Transverse colon (tissue), 4 donors: ENCODE data around the gene LRRC45. TPM values are rescaled to one million over a fixed set of nuclear protein-coding genes. Genes with fewer than 3 reads are reported as not detected.

Source experiments
- DNase-seq: peaks from one replicate; pipeline ENCODE4 v3.0.0-alpha.2; 2019
- H3K27ac ChIP-seq, 4 donors: fragments of 200-600 bp; sonication (generic); 2 replicates each; pipeline ENCODE4 v1.5.1; 2016 to 2018; ENCODE audit warnings: inconsistent platforms in 4 of 4
- H3K27me3 ChIP-seq: fragments of 200-600 bp; sonication (generic); 2 replicates; pipeline ENCODE4 v1.5.1; 2017; ENCODE audit warnings: inconsistent platforms
- H3K36me3 ChIP-seq, 4 donors: fragments of 200-600 bp; sonication (generic); 2 replicates each; pipeline ENCODE4 v1.5.1; 2017 to 2019; ENCODE audit warnings: inconsistent platforms in 4 of 4
- H3K4me1 ChIP-seq, 4 donors: fragments of 200-600 bp; sonication (generic); 2 replicates each; pipeline ENCODE4 v1.5.1; 2017 to 2020; ENCODE audit warnings: inconsistent platforms in 4 of 4
- H3K4me3 ChIP-seq, 4 donors: fragments of 200-600 bp; sonication (generic); 1 replicate in 1 of 4; 2 replicates in 3 of 4; pipeline versions ENCODE4 v1.5.1 to v1.6.1; 2017 to 2019; ENCODE audit warnings: inconsistent platforms in 4 of 4
- H3K9me3 ChIP-seq, 2 donors: fragments of 200-600 bp; sonication (generic); 2 replicates each; pipeline ENCODE4 v1.5.1; 2017 to 2019; ENCODE audit warnings: inconsistent platforms in 2 of 2
- CTCF ChIP-seq, 5 experiments: fragments of 200-600 bp in 3 of 5; fragments of 450-650 bp in 2 of 5; sonication (generic) in 3 of 5; IDR thresholded peaks; 1 replicate in 2 of 5; 2 replicates in 3 of 5; pipeline ENCODE4 v1.5.1; 2016 to 2017; ENCODE audit warnings: antibody characterized with exemption in 5 of 5, inconsistent platforms in 3 of 5, mild to moderate bottlenecking in 2 of 5, moderate library complexity in 1 of 5
- EP300 ChIP-seq: sonication (generic); formaldehyde crosslinking; IDR thresholded peaks from one replicate; pipeline ENCODE4 v1.6.1; 2017; ENCODE audit warnings: antibody characterized with exemption, low read depth
- POLR2A ChIP-seq: fragments of 450-650 bp; IDR thresholded peaks from one replicate; pipeline ENCODE4 v1.6.1; 2016; ENCODE audit warnings: antibody characterized with exemption, mild to moderate bottlenecking, moderate library complexity
- POLR2AphosphoS5 ChIP-seq, 3 donors: sonication (generic); formaldehyde crosslinking; IDR thresholded peaks; one replicate each; pipeline ENCODE4 v1.6.1; 2016; ENCODE audit warnings: antibody characterized with exemption in 3 of 3
- WGBS, 2 donors: methylation state at CpG; one replicate each; pipeline ENCODE4 v1.1.5; 2018; ENCODE audit warnings: low coverage in 1 of 2; 5-methylcytosine and 5-hydroxymethylcytosine counted together
- in situ Hi-C, 4 donors: fragments of 200-750 bp; cut with MboI; loops; one replicate each; pipeline versions ENCODE4 v1.15.0 to v1.15.1; 2017; ENCODE audit warnings: low sequenced_read_pairs in 3 of 4, low pct_ligation_motif_present in 1 of 4, low pct_unique_long_range_greater_than_20kb in 1 of 4
- intact Hi-C: fragments of 100-400 bp; cut with DNase I; formaldehyde crosslinking; loops from one replicate; pipeline ENCODE4 v1.15.1; 2023; ENCODE audit warnings: low total_unique reads
- total RNA-seq, 4 donors: library from RNA; depleted of rRNA; stranded (reverse); fragments of >200 nt; gene quantifications; one replicate each; pipeline ENCODE4 v1.1.0, GENCODE V29; 2016

Gene LRRC45
- total RNA-seq, 4 donors from 2014 or later = 12.7 to 40.6 (median 23.5) TPM

- DNase-seq = no peak
- intact Hi-C loops = no loop called here
- no peak for TF ChIP-seq POLR2A
- no peak for TF ChIP-seq POLR2AphosphoS5 (IDR thresholded peaks at IDR 0.05)
- TF ChIP-seq CTCF (IDR thresholded peaks at IDR 0.05) = no peak
- no peak for TF ChIP-seq EP300
- Histone ChIP-seq H3K36me3 (no peaks in the 10 kb centered on the region), H3K9me3 (no peaks in the 10 kb centered on the region), H3K4me3 (no peak overlapping the region), H3K27ac (no peak overlapping the region), H3K27me3 (no peaks in the 10 kb centered on the region), H3K4me1 (peaks cover 6 to 19% (median 11%) of the 10 kb centered on the region in 4 donors)
- in situ Hi-C loops = no loop called here
- WGBS, 2 donors = 80 to 91% methylated on average over 2 to 12 of the region's 12 CpGs
Measured at GRCh38 chr17:81999587-81999975, 23.5 kb upstream of the LRRC45 start.

- H3K9me3 ChIP-seq = no peaks in the 10 kb centered on the region
- DNase-seq = no peak
- no peak overlapping the region for H3K27ac ChIP-seq
- H3K36me3 ChIP-seq = no peaks in the 10 kb centered on the region
- peaks cover 6 to 19% (median 11%) of the 10 kb centered on the region in 4 donors for H3K4me1 ChIP-seq
- no peak overlapping the region for H3K4me3 ChIP-seq
- 47 to 65% methylated on average over 8 to 35 of the region's 36 CpGs for WGBS, 2 donors
- TF ChIP-seq POLR2A = no peak
- TF ChIP-seq CTCF (IDR thresholded peaks at IDR 0.05) = no peak
- TF ChIP-seq POLR2AphosphoS5 (IDR thresholded peaks at IDR 0.05) = no peak
- no peak for TF ChIP-seq EP300
- intact Hi-C loops = no loop called here
- H3K27me3 ChIP-seq = no peaks in the 10 kb centered on the region
- in situ Hi-C loops = no loop called here
Measured at GRCh38 chr17:81999976-82000802, 22.9 kb upstream of the LRRC45 start.

DNA sequence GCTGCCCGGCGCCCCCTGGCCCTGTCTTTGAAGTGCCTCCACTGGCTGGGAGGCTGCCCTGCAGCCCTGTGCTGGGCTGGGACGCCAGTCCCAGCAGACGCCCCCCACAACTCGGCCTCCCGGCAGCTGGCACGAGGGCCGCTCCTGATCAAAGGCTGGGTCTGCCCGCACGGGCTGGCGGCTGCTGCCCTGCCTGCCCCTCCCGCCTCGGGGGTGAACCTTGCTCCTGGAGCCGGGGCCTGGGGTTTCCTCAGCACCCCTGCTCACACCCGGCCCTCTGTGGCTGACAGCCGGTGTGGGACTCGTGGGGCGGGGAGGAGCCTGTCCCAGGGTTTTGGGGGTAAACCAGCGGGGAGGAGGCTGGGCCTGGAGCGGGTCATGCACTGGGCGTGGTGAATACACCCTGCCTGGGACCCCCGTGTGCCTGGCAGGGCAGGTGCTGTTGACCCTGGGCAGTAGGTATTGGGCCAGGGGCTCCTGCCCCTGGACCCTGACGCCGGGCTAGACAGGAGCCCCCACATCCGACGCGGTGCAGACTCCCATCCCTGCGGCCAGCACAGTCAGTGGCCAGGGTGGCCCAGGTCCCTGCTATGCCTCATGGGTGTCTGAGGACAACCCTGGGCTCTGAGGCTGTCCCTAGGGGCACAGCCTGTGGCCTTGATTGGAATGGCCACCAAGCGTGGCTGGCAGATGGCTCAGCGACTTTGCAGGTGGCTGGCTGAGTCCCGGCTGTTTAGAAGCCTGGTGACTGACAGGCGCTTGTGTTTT is 22.1 kb upstream of the LRRC45 start:
- Histone ChIP-seq H3K36me3 (no peaks in the 10 kb centered on the region), H3K4me3 (no peak overlapping the region), H3K9me3 (no peaks in the 10 kb centered on the region), H3K27ac (no peak overlapping the region), H3K4me1 (peaks cover 6 to 19% (median 11%) of the 10 kb centered on the region in 4 donors), H3K27me3 (no peaks in the 10 kb centered on the region)
- DNase-seq = no peak
- in situ Hi-C loops (no loop called here), intact Hi-C loops (no loop called here)
- 69 to 80% methylated on average over 2 to 26 of the region's 32 CpGs for WGBS, 2 donors
- TF ChIP-seq EP300 (no peak), CTCF (IDR thresholded peaks at IDR 0.05) (no peak), POLR2A (no peak), POLR2AphosphoS5 (IDR thresholded peaks at IDR 0.05) (no peak)

DNA sequence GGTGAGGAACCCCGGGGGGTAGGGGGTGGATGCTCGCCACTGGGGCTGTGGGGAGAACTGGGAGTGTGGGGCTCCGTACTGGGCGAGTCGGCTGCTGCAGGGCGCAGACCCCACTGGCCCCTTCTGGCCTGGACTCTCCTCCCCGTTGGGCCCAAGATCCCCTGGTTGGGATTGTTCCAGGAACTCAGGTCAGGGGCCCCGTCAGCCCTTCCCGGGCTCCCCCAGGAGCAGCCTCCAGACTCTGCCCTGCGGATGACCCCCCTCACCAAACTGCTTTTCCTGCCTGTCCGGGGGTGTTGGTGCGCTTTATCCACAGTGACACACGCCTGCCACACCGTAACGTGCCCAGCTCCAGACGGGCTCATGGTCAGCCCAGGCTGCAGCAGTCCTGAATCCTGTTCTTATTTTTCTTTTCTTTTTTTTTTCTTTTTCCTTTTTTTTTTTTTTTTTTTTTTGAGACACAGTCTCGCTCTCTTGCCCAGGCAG is 21.5 kb upstream of the LRRC45 start:
- no peak overlapping the region for H3K27ac ChIP-seq
- no peak overlapping the region for H3K4me3 ChIP-seq
- intact Hi-C loops (no loop called here), in situ Hi-C loops (no loop called here)
- H3K9me3 ChIP-seq = no peaks in the 10 kb centered on the region
- no peak for DNase-seq
- TF ChIP-seq POLR2AphosphoS5 (IDR thresholded peaks at IDR 0.05) (no peak), POLR2A (no peak), EP300 (no peak), CTCF (IDR thresholded peaks at IDR 0.05) (no peak)
- no peaks in the 10 kb centered on the region for H3K36me3 ChIP-seq
- 80% methylated on average over 12 of the region's 17 CpGs; no CpG with 5 or more reads in 1 of the 2 donors for WGBS, 2 donors
- no peaks in the 10 kb centered on the region for H3K27me3 ChIP-seq
- H3K4me1 ChIP-seq = peaks cover 6 to 19% (median 11%) of the 10 kb centered on the region in 4 donors
